Stimulated activated CD8-positive, alpha-beta memory T cell treated with anti-CD3 and anti-CD28 coated beads, Interleukin-7, amount 100 ng/mL, for 1 hour (primary cell): ENCODE data around the gene HSD11B1L.
"Not testable (repeated sequence)": the region's sequence is repeated elsewhere in the genome, so short reads cannot be mapped to it uniquely, and the experiment has no call there.

Source experiments
- DNase-seq, 2 donors: peaks; one replicate each; pipeline ENCODE4 v3.0.0-alpha.2; 2020; ENCODE audit warnings: low read depth in 2 of 2

The HSD11B1L gene

DNA sequence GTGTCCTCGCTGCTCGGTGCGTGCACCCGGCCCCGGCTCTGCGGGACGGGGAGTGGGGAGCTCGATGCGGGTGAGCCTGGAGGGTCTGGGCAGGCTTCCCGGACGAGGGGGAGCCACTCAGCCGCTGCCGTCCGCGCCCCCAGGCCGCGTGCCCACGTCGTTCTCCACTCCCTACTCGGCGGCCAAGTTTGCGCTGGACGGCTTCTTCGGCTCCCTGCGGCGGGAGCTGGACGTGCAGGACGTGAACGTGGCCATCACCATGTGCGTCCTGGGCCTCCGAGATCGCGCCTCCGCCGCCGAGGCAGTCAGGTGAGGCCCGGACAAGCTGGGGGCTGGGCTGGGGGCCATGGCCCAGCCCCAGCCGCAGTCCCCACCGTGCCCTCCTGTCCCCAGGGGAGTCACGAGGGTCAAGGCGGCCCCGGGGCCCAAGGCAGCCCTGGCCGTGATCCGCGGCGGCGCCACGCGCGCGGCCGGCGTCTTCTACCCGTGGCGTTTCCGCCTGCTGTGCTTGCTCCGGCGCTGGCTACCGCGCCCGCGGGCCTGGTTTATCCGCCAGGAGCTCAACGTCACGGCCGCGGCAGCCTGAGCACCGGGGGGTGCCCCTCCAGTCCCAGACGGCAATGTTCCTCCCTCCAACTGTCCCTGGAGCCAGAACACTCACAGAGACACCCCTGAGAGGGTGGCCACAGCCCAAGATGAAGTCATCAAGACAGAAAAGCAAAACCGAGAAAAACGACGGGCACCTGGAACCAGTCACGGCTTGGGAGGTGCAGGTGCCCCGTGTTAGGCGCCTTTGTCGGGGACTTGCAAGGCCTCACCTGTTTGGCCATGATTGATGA, 6.8 kb downstream of the HSD11B1L start:
- DNase-seq, result no peak

DNA sequence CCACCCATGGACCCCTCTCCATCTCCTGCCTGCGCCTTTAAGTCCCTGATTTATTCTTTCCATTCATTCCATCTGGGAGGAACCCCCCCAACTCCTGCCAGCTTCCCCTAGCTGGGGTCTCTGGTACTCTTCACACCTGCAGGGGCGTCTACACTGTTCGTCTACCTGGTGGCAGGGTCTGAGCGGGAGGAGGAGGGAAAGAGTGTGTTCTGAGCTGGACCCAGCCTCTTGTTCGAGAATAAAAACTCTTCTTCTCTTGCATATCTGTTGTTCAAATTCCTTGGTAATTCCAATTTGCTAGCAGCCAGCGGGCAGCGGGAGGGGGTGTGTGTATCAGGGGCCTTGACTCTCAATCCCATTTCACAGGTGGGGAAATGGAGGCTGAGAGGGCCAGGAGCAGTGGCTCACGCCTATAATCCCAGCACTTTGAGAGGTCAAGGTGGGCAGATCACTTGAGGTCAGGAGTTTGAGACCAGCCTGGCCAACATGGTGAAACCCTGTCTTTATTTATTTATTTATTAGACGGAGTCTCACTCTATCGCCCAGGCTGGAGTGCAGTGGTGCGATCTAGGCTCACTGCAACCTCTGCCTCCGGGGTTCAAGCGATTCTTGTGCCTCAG, 7.5 kb downstream of the HSD11B1L start:
- DNase-seq, result not testable (repeated sequence)

DNA sequence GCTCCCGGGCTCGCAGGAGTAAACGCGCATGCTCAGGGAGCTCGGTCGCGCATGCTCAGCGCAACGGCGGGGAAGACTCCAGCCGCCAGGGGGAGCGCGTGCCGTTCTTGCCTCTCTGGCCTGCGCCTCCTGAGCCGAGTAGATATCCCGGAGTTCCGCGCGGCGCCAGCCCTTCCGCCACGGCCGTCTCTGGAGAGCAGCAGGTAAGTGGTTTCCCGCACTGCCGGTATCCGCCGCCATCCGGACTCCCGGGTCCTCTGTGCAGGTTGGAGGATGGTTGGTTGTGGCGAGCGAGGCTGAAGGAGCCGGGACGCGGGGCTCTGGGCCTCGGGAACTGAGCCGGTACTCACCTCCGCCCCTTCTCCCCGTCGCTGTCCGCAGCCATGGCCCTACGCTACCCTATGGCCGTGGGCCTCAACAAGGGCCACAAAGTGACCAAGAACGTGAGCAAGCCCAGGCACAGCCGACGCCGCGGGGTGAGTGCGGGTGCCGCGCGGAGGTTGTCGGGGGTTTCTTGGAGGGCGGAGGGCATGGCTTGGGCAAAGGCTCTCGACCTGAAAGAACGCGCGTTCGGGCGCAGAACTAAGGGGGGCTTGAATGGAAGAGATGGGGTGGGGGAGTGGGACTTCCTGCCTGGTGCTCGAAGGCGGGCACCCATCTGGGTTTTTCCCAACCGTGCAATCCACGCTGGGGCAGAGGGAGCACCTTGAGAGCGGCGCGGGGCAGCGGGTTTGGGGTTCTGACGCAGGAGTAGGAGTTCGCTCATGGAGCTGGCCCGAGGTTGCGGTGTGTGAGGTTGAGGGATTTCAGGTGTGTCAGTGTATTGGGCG, 9.5 kb downstream of the HSD11B1L start, which contains the start of gene RPL36:
TSS of gene RPL36 (plus strand) at position 171 of the 830 bp plus-strand sequence. CDS start at position 384, 213 bp downstream.
- DNase-seq, result peak; percentile 99

DNA sequence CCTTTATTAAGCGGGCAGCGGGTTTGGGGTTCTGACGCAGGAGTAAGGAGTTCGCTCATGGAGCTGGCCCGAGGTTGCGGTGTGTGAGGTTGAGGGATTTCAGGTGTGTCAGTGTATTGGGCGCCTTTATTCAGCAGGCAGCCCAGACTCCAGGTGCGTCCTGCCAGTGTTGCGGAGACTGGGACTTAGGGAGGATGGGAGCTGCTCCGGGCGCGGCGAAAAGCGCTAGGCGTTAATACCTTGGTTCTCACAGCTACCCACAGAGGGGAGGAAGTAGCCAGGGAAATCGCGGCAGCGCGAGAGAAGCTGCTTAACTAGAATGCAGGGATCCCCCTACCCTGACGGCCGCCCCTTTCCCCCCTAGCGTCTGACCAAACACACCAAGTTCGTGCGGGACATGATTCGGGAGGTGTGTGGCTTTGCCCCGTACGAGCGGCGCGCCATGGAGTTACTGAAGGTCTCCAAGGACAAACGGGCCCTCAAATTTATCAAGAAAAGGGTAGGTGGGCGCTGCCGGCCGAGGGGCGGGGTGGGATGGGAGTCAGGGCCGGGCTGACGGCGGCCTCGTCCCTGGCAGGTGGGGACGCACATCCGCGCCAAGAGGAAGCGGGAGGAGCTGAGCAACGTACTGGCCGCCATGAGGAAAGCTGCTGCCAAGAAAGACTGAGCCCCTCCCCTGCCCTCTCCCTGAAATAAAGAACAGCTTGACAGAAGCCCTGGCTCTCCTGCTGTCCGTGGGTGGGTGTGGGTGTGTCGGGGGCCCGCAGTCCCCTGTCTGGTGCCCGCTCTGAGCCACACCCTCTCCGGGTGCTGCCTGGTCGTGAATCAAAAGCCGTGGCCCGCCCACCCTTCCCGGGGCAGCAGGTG, 10.4 kb downstream of the HSD11B1L start:
- DNase-seq, result no peak

DNA sequence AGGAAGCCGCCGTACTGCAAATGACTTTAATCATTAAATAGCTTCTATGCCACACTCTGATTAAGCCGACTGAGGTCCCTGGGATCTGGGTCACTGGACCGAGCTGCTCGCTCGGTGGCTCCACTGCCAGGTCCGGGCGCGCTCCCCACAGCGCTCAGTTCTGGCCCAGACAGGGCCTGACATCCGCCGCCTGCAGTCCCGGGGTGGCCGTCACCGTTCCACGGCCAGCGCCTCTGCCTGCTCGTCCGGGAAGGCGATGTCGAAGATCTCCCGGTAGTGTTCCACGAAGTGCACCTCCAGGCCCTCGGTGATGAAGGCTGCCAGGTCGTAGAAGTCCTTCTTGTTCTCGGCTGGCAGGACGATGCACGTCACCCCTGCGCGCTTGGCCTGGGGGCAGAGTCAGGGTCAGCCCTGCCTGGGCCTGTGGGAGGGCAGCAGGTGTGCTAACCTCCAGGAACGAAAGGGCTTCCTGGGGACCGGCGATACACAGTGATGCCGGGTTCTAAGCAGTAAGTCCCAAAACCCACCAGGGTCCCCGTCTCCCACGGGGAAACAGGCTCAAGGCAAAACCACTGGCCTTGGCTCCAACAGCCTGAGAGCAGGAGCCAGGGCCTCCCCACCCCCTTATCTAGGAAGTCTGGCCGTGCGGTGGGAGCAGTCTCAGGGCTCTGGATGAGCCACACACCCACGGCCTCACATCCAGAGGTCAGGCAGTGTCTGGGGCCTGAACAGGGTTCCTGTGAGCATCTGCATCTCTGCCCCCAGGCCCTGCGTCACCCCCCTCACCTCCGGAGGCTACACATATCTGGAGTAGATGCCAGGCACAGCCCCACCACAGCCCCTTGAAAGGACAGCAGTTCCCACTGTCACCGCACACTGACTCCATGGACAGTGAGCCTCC, 11.2 kb downstream of the HSD11B1L start:
- DNase-seq, result no peak

DNA sequence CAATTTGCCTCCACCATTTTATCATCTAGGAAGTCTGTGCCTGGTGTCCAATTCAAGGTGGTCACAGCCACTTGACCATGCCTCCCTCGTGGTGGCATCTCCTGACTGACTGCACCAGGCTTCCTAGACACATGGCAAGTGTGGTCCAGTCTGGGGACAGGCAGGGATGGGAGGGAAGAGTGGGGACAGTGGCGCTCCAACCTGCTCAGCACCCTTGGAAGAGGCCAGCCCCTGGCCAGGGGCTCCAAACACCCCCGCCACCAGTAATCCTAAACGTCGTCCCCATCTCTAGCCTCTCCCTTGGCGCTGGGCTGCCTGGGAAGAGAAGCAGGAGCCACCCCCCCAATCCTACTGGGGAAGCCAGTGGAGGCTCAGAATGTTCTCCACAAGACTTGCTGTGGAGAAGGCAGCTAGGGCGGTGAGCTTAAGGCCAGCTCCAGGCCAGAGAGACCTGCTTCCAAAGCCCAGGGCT, 11.9 kb downstream of the HSD11B1L start:
- no peak for DNase-seq

DNA sequence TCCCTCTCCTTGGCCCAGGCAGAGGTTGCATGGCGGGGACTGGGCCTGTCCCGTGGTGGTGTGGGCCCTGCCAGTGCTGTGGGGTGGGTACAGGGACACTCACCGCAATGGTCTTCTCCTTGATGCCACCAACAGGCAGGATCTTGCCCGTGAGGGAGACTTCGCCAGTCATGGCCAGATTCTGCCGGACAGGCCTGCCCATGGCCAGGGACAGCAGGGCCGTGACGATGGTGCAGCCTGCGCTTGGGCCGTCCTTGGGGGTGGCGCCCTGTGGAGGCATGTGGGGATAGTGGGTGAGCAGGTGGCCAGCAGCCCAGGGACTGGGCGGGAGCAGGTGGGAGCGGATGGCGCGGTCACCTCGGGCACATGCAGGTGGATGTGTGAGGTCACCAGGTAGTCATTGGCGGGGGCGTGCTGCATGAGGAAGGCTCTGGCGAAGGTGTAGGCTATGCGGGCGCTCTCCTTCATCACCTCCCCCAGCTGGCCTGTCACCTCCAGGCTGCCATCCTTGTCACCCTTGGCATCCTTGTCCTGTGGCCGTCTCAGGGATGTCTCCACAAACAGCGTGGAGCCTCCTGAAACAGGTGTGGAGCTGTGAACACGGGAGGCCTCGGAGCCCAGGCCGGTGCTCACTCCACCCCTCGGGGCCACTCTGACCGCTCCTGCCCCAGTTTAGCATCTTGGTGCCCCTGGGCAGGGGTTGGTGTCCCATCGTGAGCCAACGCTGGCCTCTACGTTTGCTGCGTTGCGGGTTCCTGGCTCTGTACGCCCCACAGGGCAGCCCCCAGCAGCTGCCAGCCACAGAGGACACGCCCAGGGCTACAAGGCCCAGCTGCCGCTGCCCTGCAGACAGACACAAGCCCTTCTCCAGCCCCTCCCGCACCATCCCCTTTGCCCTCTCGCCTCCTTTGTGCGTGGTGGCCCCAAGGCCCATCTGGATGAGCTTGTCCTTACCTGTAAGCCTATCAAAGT, 12.7 kb downstream of the HSD11B1L start:
- no peak for DNase-seq

DNA sequence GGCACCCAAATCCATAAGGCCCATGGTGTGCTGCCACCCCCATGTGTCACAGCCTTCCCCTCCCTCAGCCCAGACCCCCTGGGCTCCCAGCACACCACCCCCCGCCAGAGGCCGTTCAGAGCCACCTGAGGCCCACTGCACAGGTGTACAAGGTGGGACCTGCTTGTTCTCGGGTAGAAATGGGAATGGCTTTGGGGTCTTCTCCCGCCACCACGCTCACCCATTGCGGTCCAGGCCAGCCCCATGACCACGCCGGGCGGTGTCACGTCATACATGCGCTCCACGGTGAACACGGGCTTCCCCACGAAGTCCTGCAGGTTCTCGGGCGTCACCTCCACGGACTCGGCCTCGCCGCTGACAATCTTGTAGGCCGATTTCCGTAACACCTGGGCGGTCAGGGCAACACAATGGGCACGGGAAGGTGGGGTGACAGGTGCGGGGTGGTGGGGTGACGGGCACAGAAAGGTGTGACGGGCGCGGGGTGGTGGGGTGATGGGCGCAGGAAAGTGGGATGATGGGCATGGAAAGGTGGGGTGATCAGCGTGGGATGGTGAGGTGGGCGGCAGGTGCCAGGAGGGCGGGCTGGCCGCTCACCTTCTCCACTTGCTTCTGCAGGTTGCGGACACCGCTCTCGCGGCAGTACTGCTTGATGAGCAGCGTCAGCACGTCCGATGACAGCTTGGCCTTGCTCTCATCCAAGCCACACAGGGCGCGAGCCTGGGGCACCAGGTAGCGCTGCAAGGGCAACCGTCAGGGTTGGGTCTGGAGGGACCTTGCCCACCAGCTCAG, 13.5 kb downstream of the HSD11B1L start:
- no peak for DNase-seq

DNA sequence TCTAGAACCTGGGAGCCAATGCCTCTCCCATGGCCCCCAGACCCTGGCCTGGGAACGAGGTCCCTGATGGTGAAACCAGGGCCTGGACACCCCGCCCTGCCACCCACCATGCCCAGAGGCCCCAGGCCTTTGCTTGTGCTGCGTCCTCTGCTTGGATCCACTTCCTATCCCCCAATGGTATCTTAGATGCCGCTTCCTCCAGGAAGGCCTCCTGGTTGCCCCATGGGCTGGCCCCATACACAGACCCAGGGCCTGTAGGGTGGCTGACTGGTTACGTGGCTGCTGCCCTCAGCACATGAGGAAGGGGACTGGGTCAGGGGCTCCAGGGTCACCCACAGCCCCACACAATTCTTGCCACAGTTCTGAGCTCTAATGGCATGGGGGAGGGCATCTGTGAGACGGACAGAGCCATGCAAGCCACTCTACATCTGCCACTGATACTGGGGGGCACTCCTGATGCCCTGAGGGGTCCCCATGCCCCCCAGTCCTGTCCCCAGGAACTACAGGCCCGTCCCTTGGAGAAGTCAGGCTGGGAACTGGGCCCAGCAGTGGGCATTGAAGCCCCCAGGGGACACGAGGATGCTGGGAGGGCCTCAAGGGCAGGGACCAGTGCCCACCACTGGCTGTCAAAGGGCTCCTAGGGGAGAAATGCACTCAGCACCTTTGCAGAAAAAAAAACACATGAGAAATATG, 14.3 kb downstream of the HSD11B1L start:
- DNase-seq, result no peak

DNA sequence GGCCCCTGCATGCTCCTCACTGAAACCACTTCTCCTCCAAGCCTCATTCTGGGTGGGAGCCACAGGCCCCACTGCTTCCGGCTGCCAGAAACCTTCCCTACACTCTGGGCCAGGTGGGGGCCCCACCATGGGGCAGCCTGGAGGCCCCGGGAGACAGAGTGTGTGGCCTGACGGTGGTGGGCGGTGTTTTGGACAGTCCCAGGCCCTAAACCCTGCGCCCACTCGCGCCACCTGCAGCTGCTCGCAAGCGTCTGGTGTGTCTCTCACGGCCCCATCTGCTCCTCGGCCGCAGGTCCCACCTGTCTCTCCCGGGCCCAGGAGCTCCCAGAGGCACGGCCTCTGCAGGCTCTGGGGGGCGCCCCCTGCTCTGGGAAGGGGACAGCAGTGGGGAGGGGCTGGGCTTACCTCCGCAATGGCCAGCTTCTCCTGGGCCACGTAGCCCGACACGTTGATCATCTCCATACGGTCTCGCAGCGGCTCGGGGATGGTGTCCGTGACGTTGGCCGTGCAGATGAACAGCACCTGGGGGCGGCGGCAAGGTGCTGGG, 14.9 kb downstream of the HSD11B1L start:
- DNase-seq, result no peak

DNA sequence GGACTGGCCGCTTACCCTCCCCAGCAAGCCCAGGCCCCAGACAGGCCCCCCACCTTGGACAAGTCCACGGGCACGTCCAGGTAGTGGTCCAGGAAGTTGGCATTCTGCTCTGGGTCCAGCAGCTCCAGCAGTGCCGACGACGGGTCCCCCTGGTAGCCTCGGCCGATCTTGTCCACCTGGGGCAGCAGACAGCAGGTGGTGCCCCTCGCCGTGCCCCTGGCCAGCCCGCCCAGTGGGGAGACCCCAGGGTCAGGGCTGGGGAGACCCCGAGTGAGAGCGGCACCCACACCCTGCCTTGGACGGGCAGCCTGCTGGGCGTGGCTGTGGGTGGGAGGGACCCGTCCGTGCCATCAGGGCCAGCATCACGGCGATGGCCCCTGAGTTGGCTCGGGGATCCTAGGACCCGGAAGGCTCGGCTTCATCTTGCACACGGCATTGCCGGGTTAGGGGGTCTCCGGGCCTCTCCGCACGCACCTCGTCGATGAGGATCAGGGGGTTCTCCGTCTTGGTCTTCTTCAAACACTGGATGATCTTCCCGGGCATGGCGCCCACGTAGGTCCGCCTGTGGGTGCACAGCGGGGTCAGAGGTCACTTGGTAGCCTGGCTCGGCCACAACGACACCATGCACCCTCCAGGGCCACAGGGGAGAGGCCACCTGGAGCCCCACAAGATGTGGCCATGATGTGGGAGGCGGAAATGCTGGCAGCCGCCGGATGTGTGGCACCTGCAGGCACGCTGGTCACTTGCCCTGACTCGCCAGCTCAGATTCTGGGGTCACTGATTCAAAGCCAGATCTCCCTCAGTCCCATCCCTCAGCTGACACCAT, 15.6 kb downstream of the HSD11B1L start:
- DNase-seq, result no peak

DNA sequence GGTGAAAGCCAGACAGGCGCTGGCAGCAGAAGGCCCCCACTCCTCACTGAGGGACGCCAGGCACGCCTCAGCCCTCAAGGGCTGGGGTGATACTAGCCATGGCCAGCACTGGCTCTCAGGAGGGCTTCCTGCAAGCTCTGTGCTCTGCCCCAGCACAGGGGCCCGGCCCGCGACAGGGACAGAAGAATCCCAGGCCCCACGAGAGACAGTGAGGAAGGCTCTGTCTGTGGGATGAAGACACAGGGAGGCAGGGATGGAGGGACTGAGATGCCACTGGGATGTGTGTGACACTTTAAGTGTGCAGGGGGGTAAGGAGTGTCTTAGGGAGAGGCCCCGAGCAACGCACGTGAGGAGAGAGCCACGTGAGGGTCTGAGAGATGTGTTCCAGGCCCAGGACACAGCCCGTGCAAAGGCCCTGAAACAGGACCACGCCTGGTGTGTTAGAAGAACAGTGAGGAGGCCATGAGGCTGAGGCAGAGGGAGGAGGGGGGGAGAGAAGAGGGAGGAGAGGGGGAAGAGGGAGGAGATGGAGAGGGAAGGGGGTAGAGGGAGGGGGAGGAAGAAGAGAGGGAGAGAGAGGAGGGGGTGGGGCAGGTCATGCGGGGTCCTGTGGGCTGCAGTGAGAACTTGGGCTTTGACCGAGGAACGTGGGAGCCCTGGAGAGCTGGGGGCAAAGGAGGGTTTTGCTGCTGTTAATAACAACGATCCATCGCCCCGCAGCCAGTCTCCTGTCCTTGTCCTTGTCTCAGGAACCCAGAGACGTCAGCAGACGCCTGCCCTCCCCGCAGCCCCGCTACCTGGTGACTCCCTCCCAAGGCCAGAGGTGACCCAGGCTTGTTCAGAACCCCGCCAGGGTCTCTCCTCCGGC, 16.4 kb downstream of the HSD11B1L start:
- no peak for DNase-seq

DNA sequence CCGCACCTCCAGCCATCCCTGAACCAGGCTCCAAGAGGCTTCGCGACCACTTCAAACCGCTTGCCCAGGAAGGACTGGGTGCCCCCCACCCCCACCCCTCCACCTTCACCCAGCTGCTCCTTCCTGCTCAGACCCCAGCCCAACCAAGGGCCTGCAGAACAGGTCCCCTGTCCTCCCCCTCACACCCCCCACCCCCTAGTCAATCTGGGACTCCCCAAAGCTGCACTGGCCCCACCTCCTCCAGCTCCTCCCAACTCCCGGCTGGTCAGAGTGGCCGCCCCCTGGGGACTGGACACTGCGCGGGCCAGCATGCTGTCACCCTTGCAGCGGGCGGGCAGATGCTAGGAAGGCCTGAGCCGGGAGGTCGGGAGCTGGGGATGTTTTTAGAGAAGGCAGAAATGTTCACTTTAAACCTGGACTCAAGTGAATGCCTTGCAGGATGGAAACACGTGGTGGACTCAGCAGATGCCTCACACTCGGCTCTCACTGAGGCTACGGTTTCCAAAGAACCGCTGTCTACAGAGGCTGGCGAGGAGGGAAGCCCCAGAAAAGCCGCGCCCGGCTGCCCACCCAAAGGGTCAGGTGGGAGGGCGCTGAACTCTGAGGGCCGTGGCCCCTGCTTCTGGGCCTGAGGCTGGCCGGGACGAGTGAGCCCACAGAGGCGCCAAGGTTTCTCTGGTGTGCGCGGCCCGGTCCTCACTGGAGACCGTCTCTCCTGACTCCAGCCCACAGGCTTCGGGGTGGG, 17.2 kb downstream of the HSD11B1L start:
- no peak for DNase-seq

DNA sequence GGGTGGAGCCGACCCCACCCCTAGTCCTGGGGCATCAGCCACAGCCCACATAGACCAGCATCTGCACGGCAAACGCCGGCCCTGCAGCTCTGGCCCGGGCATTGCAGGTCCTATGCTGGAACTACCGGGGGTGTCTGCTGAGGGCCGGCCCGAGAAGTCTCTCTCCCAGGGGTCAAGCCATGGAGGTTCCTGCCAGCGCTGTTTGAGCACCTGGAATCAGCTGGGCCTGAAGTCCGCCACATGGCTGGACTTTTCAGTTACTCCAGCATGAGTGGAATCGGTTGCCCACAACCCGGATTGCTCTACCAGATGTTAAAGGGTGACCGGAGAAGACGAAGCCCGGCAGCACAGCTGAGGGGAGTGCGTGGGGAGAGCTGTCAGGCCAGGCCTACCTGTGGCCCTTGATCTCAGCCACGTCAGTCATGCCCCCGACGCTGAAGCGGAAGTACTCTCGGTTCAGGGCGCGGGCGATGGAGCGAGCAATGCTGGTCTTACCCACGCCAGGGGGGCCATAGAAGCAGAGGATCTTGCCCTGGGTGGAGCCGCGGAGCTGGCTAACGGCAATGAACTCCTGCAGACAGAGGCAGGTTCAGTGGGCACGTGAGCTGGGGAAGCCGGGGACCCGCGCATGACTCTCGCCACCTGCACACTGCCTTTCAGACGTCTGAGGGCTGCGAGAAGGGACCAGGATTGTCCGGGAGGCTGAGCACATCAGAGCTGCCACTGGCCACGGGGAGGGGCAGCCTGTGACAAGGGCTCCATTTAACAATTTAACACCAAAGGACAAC, 18.0 kb downstream of the HSD11B1L start:
- DNase-seq, result no peak
